HepG2 (cell line): ENCODE data around the gene CACTIN. TPM values are rescaled to one million over a fixed set of nuclear protein-coding genes. Genes with fewer than 3 reads are reported as not detected.

Experiments
- ELF3 ChIP-seq: IDR thresholded peaks from 2 replicates; pipeline ENCODE4 v1.6.1; 2016; ENCODE audit warnings: missing genetic modification reagents, missing compliant biosample characterization
- HDAC2 ChIP-seq: sonication (generic); formaldehyde crosslinking; IDR thresholded peaks from 2 replicates; pipeline ENCODE4 v1.4.0; 2020; ENCODE audit warnings: missing genetic modification reagents
- IKZF4 ChIP-seq: sonication (generic); formaldehyde crosslinking; IDR thresholded peaks from 2 replicates; pipeline ENCODE4 v1.5.1; 2020; ENCODE audit warnings: borderline replicate concordance, mild to moderate bottlenecking, low read depth, missing genetic modification reagents; ENCODE audit errors: not compliant biosample characterization
- MATR3 ChIP-seq: sonication (generic); formaldehyde crosslinking; IDR thresholded peaks from 2 replicates; pipeline ENCODE4 v1.4.0; 2020; ENCODE audit warnings: missing genetic modification reagents
- POLR2A ChIP-seq, 2 experiments: IDR thresholded peaks; 2 replicates each; pipeline ENCODE4 v1.6.1; 2011; ENCODE audit warnings: low read depth in 2 of 2, low read length in 2 of 2, mild to moderate bottlenecking in 1 of 2, moderate library complexity in 1 of 2; ENCODE audit not compliant: insufficient read depth in 1 of 2
- PRPF4 ChIP-seq: fragments of 200-400 bp; formaldehyde crosslinking; IDR thresholded peaks from 2 replicates; pipeline ENCODE4 v1.6.1; 2016; ENCODE audit warnings: low read length, low read depth; ENCODE audit not compliant: poor library complexity, severe bottlenecking
- RBM22 ChIP-seq: fragments of 200-400 bp; formaldehyde crosslinking; optimal IDR thresholded peaks from 2 replicates; pipeline ENCODE3; 2017; ENCODE audit warnings: mild to moderate bottlenecking, low read length, moderate library complexity
- SMARCC2 ChIP-seq: fragments of 450-650 bp; IDR thresholded peaks from 2 replicates; pipeline ENCODE4 v1.6.1; 2017; ENCODE audit warnings: antibody characterized with exemption, mild to moderate bottlenecking
- SP2 ChIP-seq: sonication (generic); formaldehyde crosslinking; IDR thresholded peaks from 2 replicates; pipeline ENCODE4 v1.5.1; 2020; ENCODE audit warnings: mild to moderate bottlenecking, missing genetic modification reagents
- THAP11 ChIP-seq: IDR thresholded peaks from 2 replicates; pipeline ENCODE4 v1.6.1; 2016; ENCODE audit warnings: missing biosample characterization, missing genetic modification reagents
- ZFP36 ChIP-seq: fragments of 150-350 bp; IDR thresholded peaks from 2 replicates; pipeline ENCODE4 v1.6.1; 2018; ENCODE audit warnings: borderline replicate concordance, low read length, low read depth; ENCODE audit not compliant: partially characterized antibody
- ZNF142 ChIP-seq: sonication (generic); formaldehyde crosslinking; IDR thresholded peaks from 2 replicates; pipeline ENCODE4 v1.4.0; 2020; ENCODE audit warnings: missing genetic modification reagents
- ZNF263 ChIP-seq: sonication (generic); formaldehyde crosslinking; IDR thresholded peaks from 2 replicates; pipeline ENCODE4 v1.4.0; 2020; ENCODE audit warnings: missing genetic modification reagents
- ZNF547 ChIP-seq: sonication (generic); formaldehyde crosslinking; IDR thresholded peaks from 2 replicates; pipeline ENCODE4 v1.5.1; 2020; ENCODE audit warnings: mild to moderate bottlenecking, missing genetic modification reagents
- ZNF567 ChIP-seq: sonication (generic); formaldehyde crosslinking; IDR thresholded peaks from 2 replicates; pipeline ENCODE4 v1.8.1; 2023; ENCODE audit warnings: mild to moderate bottlenecking, missing genetic modification reagents, borderline replicate concordance
- ZNF792 ChIP-seq: IDR thresholded peaks from 2 replicates; pipeline ENCODE4 v1.6.1; 2016
- polyA plus RNA-seq, 8 experiments: library from polyadenylated mRNA; depleted of rRNA in 3 of 8; stranded (reverse) in 7 of 8; unstranded in 1 of 8; fragments of >200 nt; fragmentation: Illumina TruSeq in 4 of 8; extraction: Trizol in 4 of 8; gene quantifications; 2 replicates each; pipeline versions ENCODE4 v1.2.1 to v1.2.3, GENCODE V29; 2011 to 2016; ENCODE audit warnings: low read depth in 4 of 8, missing spikeins in 1 of 8, mixed read lengths in 1 of 8; ENCODE audit not compliant: insufficient read depth in 1 of 8
- total RNA-seq, 5 experiments: library from RNA; depleted of rRNA; stranded (reverse); fragments of >200 nt; fragmentation: Illumina TruSeq; extraction: Trizol; gene quantifications; 2 replicates each; pipeline ENCODE4 v1.2.3, GENCODE V29; 2016; ENCODE audit warnings: low read depth in 1 of 5
- TF ChIP-seq, protein P1 (sequence below): sonication (generic); formaldehyde crosslinking; conservative IDR thresholded peaks from 2 replicates; pipeline ENCODE4 v1.8.0; 2022; ENCODE audit warnings: missing genetic modification reagents
- TF ChIP-seq, protein P2 (sequence below), 2 experiments: sonication (generic) in 1 of 2; formaldehyde crosslinking in 1 of 2; IDR thresholded peaks; 2 replicates each; pipeline versions ENCODE4 v1.4.0 to v1.6.1; 2018 to 2020; ENCODE audit warnings: missing genetic modification reagents in 2 of 2, borderline replicate concordance in 1 of 2, low read depth in 1 of 2, mild to moderate bottlenecking in 1 of 2, missing biosample characterization in 1 of 2

CACTIN gene
- total and polyA plus RNA-seq, 2 of the 13 experiments (the other 11 are each of a cell fraction or from before 2014, with no cell fraction given) = 10.0 to 16.6 TPM

DNA sequence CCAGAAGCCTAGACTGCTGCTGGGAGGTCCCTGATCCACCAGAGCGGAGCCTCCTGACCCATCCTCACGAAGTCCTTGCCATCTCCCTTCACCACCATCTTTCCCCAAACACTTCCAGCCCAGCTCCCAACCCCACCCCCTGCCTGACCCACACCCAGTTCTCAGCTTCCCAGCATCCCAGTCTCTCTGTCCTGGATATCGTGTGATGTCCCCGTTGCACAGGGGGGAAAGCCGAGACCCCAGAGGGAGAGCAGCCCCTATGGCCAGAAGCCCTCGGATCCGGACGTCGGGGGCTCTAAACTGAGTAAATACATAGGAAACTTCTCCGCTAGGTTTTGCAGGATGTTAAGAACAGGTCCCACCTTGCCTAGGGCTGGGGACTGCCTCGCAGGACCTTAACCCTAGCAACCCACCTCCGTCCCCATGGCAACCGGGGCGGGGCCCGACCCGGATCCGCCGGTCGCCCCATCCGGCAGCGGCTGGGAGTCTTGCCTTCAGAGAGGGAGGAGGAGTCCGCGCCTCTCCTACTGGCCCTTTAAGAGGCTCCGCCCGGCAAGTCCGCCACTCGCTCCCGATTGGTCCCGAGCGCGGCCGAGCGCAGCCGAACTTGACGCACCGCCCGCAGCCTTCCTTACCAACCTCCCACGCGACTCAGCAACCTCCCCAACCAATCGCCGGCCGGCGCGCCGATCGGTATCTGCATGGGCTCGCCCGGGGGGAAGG, 54.3 kb downstream of the CACTIN start (continued):
- TF ChIP-seq THAP11 (CRISPR knock-in tag) (peak; percentile 79), ZNF567 (CRISPR knock-in tag) (no peak; the same call in 1 of the 2 replicates), SMARCC2 (no peak), MATR3 (CRISPR knock-in tag) (no peak), HDAC2 (CRISPR knock-in tag) (peak; percentile 11; the same call in 1 of the 2 replicates), SP2 (peak; percentile 81), ZNF792 (CRISPR knock-in tag) (no peak), PRPF4 (no peak), ZNF142 (CRISPR knock-in tag) (no peak), ZFP36 (no peak), ZNF547 (CRISPR knock-in tag) (no peak), IKZF4 (no peak), ZNF263 (0 out of 2 replicates have a peak, but pooled peaks have one; percentile 60), POLR2A (IDR thresholded peaks at IDR 0.05; ENCODE audit: insufficient read depth in 1 of 2, low read depth in 2 of 2, low read length in 2 of 2) (no peak), RBM22 (no peak), ELF3 (CRISPR knock-in tag) (no peak)
- TF ChIP-seq, protein P1, sequence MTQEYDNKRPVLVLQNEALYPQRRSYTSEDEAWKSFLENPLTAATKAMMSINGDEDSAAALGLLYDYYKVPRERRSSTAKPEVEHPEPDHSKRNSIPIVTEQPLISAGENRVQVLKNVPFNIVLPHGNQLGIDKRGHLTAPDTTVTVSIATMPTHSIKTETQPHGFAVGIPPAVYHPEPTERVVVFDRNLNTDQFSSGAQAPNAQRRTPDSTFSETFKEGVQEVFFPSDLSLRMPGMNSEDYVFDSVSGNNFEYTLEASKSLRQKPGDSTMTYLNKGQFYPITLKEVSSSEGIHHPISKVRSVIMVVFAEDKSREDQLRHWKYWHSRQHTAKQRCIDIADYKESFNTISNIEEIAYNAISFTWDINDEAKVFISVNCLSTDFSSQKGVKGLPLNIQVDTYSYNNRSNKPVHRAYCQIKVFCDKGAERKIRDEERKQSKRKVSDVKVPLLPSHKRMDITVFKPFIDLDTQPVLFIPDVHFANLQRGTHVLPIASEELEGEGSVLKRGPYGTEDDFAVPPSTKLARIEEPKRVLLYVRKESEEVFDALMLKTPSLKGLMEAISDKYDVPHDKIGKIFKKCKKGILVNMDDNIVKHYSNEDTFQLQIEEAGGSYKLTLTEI (CRISPR knock-in tag) = no peak
- TF ChIP-seq, protein P2, sequence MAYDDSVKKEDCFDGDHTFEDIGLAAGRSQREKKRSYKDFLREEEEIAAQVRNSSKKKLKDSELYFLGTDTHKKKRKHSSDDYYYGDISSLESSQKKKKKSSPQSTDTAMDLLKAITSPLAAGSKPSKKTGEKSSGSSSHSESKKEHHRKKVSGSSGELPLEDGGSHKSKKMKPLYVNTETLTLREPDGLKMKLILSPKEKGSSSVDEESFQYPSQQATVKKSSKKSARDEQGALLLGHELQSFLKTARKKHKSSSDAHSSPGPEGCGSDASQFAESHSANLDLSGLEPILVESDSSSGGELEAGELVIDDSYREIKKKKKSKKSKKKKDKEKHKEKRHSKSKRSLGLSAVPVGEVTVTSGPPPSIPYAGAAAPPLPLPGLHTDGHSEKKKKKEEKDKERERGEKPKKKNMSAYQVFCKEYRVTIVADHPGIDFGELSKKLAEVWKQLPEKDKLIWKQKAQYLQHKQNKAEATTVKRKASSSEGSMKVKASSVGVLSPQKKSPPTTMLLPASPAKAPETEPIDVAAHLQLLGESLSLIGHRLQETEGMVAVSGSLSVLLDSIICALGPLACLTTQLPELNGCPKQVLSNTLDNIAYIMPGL (CRISPR knock-in tag; IDR thresholded peaks at IDR 0.05; ENCODE audit: borderline replicate concordance in 1 of 2, low read depth in 1 of 2) = peak in 1 of 2 experiments; percentile 12; a peak in 1 of 4 replicates
